Sigmoid colon (tissue), 7 donors: ENCODE data around the gene LPP. TPM values are rescaled to one million over a fixed set of nuclear protein-coding genes. Genes with fewer than 3 reads are reported as not detected.
A peak's percentile ranks its signal among the peaks of the same experiment; 100 is the strongest.

ENCODE experiments used
- DNase-seq: peaks from one replicate; pipeline ENCODE4 v3.0.0-alpha.2; 2019
- H3K27ac ChIP-seq, 4 donors: fragments of 200-600 bp; sonication (generic); one replicate each; pipeline ENCODE4 v1.5.1; 2016 to 2019; ENCODE audit warnings: mild to moderate bottlenecking in 1 of 4
- H3K27me3 ChIP-seq, 3 donors: fragments of 200-600 bp; sonication (generic); one replicate each; pipeline ENCODE4 v1.5.1; 2019; ENCODE audit warnings: mild to moderate bottlenecking in 1 of 3
- H3K36me3 ChIP-seq, 4 donors: fragments of 200-600 bp; sonication (generic); one replicate each; pipeline ENCODE4 v1.5.1; 2016 to 2019
- H3K4me1 ChIP-seq, 4 donors: fragments of 200-600 bp; sonication (generic); one replicate each; pipeline ENCODE4 v1.5.1; 2017 to 2019
- H3K4me3 ChIP-seq, 4 donors: fragments of 200-600 bp; sonication (generic); one replicate each; pipeline ENCODE4 v1.5.1; 2017 to 2019; ENCODE audit warnings: mild to moderate bottlenecking in 2 of 4, moderate library complexity in 1 of 4
- H3K9me3 ChIP-seq, 4 donors: fragments of 200-600 bp in 3 of 4; sonication (generic) in 3 of 4; one replicate each; pipeline versions ENCODE4 v1.5.1 to v1.6.1; 2013 to 2019
- CTCF ChIP-seq, 4 experiments: fragments of 450-650 bp in 3 of 4; fragments of 200-600 bp in 1 of 4; IDR thresholded peaks; one replicate each; pipeline ENCODE4 v1.5.1; 2016 to 2019; ENCODE audit warnings: antibody characterized with exemption in 4 of 4, mild to moderate bottlenecking in 3 of 4, moderate library complexity in 2 of 4
- EP300 ChIP-seq, 4 donors: sonication (generic); formaldehyde crosslinking; IDR thresholded peaks; one replicate each; pipeline ENCODE4 v1.6.1; 2017; ENCODE audit warnings: antibody characterized with exemption in 4 of 4
- POLR2A ChIP-seq, 2 donors: fragments of 450-650 bp; IDR thresholded peaks; one replicate each; pipeline ENCODE4 v1.6.1; 2016; ENCODE audit warnings: antibody characterized with exemption in 2 of 2, mild to moderate bottlenecking in 2 of 2, moderate library complexity in 2 of 2
- POLR2AphosphoS5 ChIP-seq, 4 donors: sonication (generic); formaldehyde crosslinking; IDR thresholded peaks; one replicate each; pipeline ENCODE4 v1.6.1; 2017; ENCODE audit warnings: antibody characterized with exemption in 4 of 4
- WGBS, 2 donors: extraction: QIAGEN DNeasy Blood & Tissue Kit; methylation state at CpG; one replicate each; pipeline ENCODE4 v1.1.7; 2013; 5-methylcytosine and 5-hydroxymethylcytosine counted together
- intact Hi-C: fragments of 100-400 bp; cut with DNase I; formaldehyde crosslinking; loops from one replicate; pipeline ENCODE4 v1.15.1; 2023
- polyA plus RNA-seq, 3 donors: library from polyadenylated mRNA; stranded (reverse); fragments of 200-250 nt; gene quantifications; one replicate each; pipeline ENCODE4 v1.2.3, GENCODE V29; 2013
- total RNA-seq, 4 donors: library from RNA; depleted of rRNA; stranded (reverse); fragments of >200 nt; gene quantifications; one replicate each; pipeline ENCODE4 v1.1.0, GENCODE V29; 2016
- donor health status: healthy with polysubstance abuse.
- donor health status: Bipolar disorder and iron deficiency.
- donor health status: healthy.

LPP gene
- total and polyA plus RNA-seq, 7 donors = 5.3 to 1,773 (median 824) TPM

DNA sequence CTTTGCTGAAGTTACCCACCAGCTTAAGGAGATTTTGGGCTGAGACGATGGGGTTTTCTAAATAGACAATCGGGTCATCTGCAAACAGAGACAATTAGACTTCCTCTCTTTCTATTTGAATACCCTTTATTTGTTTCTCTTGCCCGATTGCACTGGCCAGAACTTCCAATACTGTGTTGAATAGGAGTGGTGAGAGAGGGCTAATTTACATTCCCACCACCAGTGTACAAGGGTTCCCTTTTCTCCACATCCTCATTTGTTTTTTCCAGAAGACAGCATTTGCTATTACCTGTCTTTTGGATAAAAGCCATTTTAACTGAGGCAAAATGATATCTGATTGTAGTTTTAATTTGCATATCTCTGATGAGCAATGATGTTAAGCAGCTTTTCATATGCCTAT is 687.9 kb downstream of the LPP start:
- 88 to 90% methylated on average over 3 of the region's 3 CpGs for WGBS, 2 donors
- TF ChIP-seq POLR2AphosphoS5 (IDR thresholded peaks at IDR 0.05) = no peak
- TF ChIP-seq EP300 (IDR thresholded peaks at IDR 0.05) = no peak
- TF ChIP-seq POLR2A (IDR thresholded peaks at IDR 0.05) = no peak
- no peak for TF ChIP-seq CTCF (IDR thresholded peaks at IDR 0.05)
- Histone ChIP-seq H3K4me3 (no peak overlapping the region), H3K27ac (no peak overlapping the region), H3K36me3 (peaks cover 0 to 6% (median 0%) of the 10 kb centered on the region in 4 donors), H3K27me3 (no peaks in the 10 kb centered on the region), H3K9me3 (no peaks in the 10 kb centered on the region), H3K4me1 (peaks cover 0 to 32% (median 11%) of the 10 kb centered on the region in 4 donors)
- intact Hi-C loops = no loop called here
- no peak for DNase-seq

DNA sequence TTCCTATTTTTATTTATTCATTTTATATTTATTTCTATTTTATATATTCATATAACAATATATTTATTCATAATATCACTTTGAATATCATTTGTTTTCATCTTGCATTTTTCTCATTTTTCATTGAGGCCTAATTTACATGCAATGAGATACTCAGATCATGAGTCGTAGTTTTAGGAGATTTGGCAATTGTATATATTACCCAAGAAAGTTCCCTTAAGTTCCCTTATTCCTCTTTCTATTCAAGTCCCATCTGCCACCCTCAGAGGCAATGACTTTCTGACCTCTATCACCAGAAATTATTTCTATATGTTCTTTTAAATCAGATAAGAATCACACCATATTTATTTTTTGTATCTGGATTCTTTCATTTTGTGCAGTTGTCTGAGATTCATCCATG is 688.7 kb downstream of the LPP start:
- intact Hi-C loops = no loop called here
- TF ChIP-seq CTCF (IDR thresholded peaks at IDR 0.05) = no peak
- no peak for TF ChIP-seq EP300 (IDR thresholded peaks at IDR 0.05)
- no peak for TF ChIP-seq POLR2A (IDR thresholded peaks at IDR 0.05)
- no peak for DNase-seq
- H3K27me3 ChIP-seq = no peaks in the 10 kb centered on the region
- H3K9me3 ChIP-seq = no peaks in the 10 kb centered on the region
- H3K27ac ChIP-seq = no peak overlapping the region
- peaks cover 0 to 38% (median 12%) of the 10 kb centered on the region in 4 donors for H3K4me1 ChIP-seq
- H3K36me3 ChIP-seq = peaks cover 0 to 6% (median 0%) of the 10 kb centered on the region in 4 donors
- 83 to 86% methylated on average over 1 of the region's 1 CpG for WGBS, 2 donors
- no peak overlapping the region for H3K4me3 ChIP-seq

DNA sequence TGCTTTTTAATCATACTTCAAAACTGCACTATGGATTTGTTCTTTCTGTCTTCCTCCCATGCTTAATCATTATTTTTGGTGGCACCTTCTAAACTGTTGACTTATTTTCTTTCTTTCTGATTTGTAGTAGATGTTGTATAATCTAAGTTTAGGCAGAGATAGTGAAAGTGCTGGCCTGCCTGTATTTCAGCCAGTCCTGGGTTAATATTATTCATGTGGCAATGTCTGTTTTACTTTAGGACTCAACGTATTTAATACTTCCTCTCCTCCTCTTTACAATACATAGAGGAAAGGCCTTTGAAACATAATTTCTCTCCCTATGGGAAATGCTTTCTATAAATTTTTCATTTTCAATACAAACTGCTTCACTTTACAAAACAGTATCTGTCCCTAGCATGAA is 690.1 kb downstream of the LPP start:
- Histone ChIP-seq H3K4me1 (peaks cover 0 to 38% (median 14%) of the 10 kb centered on the region in 4 donors), H3K27me3 (no peaks in the 10 kb centered on the region), H3K9me3 (no peaks in the 10 kb centered on the region), H3K4me3 (no peak overlapping the region), H3K27ac (no peak overlapping the region), H3K36me3 (peaks cover 0 to 6% (median 0%) of the 10 kb centered on the region in 4 donors)
- no peak for TF ChIP-seq POLR2AphosphoS5 (IDR thresholded peaks at IDR 0.05)
- no peak for TF ChIP-seq CTCF (IDR thresholded peaks at IDR 0.05)
- TF ChIP-seq EP300 (IDR thresholded peaks at IDR 0.05) = no peak
- no peak for TF ChIP-seq POLR2A (IDR thresholded peaks at IDR 0.05)
- WGBS, 2 donors = 73 to 75% methylated on average over 1 of the region's 1 CpG
- intact Hi-C loops = no loop called here
- no peak for DNase-seq

DNA sequence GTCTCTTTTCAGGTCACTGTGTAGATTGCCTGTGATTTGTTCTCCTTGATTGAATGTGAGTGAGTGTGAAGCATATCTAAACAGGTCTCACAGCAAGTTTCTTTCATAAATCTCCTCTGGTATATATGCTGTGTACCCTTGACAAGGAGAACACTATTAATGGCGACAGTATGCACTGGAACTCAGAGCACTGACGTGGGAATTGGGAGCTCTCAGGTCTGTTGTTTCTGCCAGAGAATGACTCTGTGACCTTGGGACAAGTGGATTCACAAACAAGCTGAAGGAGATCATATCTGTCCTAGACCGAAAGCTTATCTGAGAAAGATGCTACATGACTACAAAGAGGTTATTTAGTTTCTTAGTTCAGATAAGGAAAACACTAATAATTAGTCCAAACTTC is 691.6 kb downstream of the LPP start:
- H3K4me3 ChIP-seq = no peak overlapping the region
- no peak overlapping the region for H3K27ac ChIP-seq
- H3K9me3 ChIP-seq = no peaks in the 10 kb centered on the region
- no peaks in the 10 kb centered on the region for H3K27me3 ChIP-seq
- no peak for DNase-seq
- peaks cover 0 to 1% (median 0%) of the 10 kb centered on the region in 4 donors for H3K36me3 ChIP-seq
- WGBS, 2 donors = 93 to 95% methylated on average over 3 of the region's 3 CpGs
- no peak for TF ChIP-seq CTCF (IDR thresholded peaks at IDR 0.05)
- no peak for TF ChIP-seq POLR2A (IDR thresholded peaks at IDR 0.05)
- TF ChIP-seq EP300 (IDR thresholded peaks at IDR 0.05) = no peak
- no peak for TF ChIP-seq POLR2AphosphoS5 (IDR thresholded peaks at IDR 0.05)
- intact Hi-C loops = no loop called here
- H3K4me1 ChIP-seq = peaks cover 0 to 38% (median 16%) of the 10 kb centered on the region in 4 donors

- Histone ChIP-seq H3K9me3 (no peaks in the 10 kb centered on the region), H3K4me3 (no peak overlapping the region), H3K27ac (no peak overlapping the region), H3K4me1 (peaks cover 0 to 40% (median 24%) of the 10 kb centered on the region in 4 donors), H3K36me3 (no peaks in the 10 kb centered on the region), H3K27me3 (no peaks in the 10 kb centered on the region)
- TF ChIP-seq CTCF (IDR thresholded peaks at IDR 0.05) (no peak), POLR2A (IDR thresholded peaks at IDR 0.05) (no peak), EP300 (IDR thresholded peaks at IDR 0.05) (no peak), POLR2AphosphoS5 (IDR thresholded peaks at IDR 0.05) (peak in 1 of 4 donors; percentile 22)
- intact Hi-C loops = no loop called here
- WGBS, 2 donors = 57 to 96% methylated on average over 8 of the region's 8 CpGs
- no peak for DNase-seq
Observed at GRCh38 chr3:188848947-188849346, 695.0 kb downstream of the LPP start.
